SU-DHL-6 (cell line): ENCODE measurements around the gene ATP11C.

Experiments used
- EZH2phosphoT487 ChIP-seq: fragments of 200-600 bp; sonication (generic), shearing (Covaris generic); conservative IDR thresholded peaks from 2 replicates; pipeline ENCODE4 v1.6.1; 2018; ENCODE audit warnings: mild to moderate bottlenecking, antibody characterized with exemption, low read length, moderate library complexity, mixed read lengths
- TF ChIP-seq, protein P1 (sequence below): fragments of 200-600 bp; sonication (generic); IDR thresholded peaks from one replicate; pipeline ENCODE4 v1.5.1; 2017; ENCODE audit warnings: antibody characterized with exemption, mild to moderate bottlenecking, low read length, moderate library complexity; ENCODE audit not compliant: insufficient read depth, poor library complexity, severe bottlenecking

DNA sequence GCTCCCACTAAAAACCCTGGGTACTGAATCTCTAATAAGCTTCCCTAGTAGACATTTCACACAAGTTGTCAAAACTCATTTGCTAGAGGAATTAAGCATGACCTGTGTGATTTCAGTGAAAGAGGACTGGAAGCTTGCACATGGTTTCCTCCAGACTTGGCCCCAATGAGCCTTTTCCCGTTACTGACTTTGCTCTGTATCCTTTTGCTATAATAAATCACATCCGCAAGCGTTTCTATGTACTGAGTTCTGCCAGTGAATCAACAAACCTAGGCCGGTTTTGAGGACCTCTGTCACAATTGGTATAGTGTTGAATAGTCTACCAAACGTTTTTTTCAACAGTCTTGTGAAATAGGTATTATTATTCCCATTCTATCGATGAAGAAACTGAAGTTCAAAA lies 8.2 kb downstream of the ATP11C start:
- TF ChIP-seq, protein P1, sequence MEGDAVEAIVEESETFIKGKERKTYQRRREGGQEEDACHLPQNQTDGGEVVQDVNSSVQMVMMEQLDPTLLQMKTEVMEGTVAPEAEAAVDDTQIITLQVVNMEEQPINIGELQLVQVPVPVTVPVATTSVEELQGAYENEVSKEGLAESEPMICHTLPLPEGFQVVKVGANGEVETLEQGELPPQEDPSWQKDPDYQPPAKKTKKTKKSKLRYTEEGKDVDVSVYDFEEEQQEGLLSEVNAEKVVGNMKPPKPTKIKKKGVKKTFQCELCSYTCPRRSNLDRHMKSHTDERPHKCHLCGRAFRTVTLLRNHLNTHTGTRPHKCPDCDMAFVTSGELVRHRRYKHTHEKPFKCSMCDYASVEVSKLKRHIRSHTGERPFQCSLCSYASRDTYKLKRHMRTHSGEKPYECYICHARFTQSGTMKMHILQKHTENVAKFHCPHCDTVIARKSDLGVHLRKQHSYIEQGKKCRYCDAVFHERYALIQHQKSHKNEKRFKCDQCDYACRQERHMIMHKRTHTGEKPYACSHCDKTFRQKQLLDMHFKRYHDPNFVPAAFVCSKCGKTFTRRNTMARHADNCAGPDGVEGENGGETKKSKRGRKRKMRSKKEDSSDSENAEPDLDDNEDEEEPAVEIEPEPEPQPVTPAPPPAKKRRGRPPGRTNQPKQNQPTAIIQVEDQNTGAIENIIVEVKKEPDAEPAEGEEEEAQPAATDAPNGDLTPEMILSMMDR: no peak
- TF ChIP-seq EZH2phosphoT487: no peak
